Measurements from ENCODE around the gene LGSN.

LGSN gene

DNA sequence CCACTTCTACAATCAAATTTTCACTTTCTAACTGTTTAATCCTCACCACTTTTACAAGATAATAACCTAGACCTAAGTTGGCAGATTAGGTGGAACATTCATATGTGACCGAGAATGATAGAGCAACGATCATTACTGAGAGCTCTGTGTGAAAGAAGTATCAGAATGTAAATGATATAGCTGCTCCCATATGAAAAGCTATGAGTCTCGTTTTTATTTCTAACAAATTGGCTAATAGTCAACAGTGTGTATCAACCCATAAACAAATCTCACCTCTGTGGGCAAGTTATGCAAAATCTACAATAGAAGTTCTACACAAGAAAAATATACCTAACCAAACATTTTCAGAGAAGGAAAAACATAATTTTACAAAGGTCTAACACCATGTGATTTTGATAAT, 3.7 kb downstream of the LGSN start:
- TF ChIP-seq, protein P1, sequence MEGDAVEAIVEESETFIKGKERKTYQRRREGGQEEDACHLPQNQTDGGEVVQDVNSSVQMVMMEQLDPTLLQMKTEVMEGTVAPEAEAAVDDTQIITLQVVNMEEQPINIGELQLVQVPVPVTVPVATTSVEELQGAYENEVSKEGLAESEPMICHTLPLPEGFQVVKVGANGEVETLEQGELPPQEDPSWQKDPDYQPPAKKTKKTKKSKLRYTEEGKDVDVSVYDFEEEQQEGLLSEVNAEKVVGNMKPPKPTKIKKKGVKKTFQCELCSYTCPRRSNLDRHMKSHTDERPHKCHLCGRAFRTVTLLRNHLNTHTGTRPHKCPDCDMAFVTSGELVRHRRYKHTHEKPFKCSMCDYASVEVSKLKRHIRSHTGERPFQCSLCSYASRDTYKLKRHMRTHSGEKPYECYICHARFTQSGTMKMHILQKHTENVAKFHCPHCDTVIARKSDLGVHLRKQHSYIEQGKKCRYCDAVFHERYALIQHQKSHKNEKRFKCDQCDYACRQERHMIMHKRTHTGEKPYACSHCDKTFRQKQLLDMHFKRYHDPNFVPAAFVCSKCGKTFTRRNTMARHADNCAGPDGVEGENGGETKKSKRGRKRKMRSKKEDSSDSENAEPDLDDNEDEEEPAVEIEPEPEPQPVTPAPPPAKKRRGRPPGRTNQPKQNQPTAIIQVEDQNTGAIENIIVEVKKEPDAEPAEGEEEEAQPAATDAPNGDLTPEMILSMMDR (IDR thresholded peaks at IDR 0.05): no peak

DNA sequence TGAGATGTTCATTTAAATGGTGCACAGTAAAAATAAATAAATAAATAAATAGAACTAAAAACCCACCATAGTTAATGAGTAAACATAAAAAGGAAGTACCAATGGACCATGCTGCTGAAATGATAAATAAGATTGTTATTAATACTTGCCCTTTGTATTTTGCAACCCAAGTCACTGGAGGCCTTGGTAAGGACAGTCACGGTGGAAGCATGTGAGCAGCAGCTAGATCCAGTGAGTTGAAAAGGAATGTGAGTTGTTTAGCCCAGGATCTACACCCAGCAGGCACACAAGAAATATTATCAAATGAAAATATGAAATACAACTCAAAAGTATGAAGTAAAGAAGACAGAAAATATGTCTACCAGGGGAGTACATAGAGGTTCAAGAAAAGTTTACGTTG, 6.7 kb downstream of the LGSN start:
- TF ChIP-seq, protein P1 (IDR thresholded peaks at IDR 0.05): no peak

DNA sequence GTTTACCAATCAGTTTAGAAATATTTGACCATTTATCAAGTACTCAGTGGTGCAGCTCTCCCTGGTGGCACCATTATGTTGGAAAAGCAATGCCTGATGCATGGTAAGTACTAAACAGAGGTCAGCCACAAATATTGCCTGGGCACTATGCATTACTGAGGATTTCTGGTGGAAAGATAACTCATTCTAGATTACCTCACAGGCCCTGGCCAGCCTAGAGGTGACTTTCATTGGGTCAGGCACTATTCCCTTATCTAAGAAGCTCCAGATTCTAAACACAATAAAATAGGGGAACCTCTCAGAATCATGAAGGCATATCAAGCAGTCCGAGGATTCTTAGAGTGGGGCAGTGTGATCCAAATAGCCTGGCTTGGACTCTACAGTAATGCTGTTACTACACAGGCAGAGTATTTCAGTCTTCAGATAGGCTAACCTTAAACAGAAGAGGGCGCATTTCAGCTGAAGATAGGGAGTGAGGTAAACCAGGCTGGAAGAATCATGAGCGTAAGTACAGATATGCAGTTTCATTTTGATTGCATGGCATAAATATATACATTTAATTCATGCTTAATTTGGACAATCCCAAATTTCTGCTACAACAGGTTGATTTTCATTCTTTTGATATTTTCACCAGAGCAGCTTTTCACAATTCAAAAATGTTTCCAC, 12.1 kb downstream of the LGSN start:
- TF ChIP-seq, protein P1 (IDR thresholded peaks at IDR 0.05): peak; percentile 56; the same call in 1 of the 2 replicates

DNA sequence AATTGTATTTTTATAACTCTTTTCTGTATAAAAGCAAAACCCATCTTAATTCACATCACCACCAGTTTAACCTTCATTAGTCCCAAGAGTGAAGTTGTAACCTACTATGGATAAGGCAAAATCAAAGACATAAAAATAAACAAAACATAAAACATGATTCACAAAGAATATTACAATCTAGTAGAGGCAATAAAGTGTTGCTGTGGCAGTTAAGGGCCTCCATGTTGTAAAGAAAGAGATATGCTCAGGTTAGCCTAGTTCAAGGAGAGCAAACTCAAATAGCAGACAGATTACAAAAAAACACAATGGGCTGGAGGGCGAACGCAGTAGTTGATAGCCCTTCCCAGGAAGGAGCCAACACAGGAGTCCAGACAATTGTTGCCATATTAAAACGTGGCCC, 13.4 kb downstream of the LGSN start:
- TF ChIP-seq, protein P1 (IDR thresholded peaks at IDR 0.05): no peak

DNA sequence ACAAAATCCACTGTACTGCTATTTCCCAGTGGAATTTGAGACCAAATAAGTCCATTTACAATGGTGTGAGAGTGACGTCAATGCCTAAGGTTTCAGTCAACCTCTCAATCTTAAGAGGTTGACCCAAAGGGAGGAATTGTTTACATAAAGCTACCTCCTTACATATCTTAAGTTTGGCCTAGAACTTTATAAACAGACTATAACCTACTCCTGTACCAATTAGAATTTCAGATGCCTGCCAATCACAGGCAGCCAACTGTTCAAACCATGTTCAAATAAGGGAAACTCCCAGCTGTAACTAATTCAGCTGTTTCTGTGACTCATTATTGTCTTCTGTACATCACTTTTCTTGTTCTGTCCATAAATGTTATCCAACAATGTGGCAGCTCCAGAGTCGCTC, 14.5 kb downstream of the LGSN start:
- TF ChIP-seq, protein P1 (IDR thresholded peaks at IDR 0.05): no peak

DNA sequence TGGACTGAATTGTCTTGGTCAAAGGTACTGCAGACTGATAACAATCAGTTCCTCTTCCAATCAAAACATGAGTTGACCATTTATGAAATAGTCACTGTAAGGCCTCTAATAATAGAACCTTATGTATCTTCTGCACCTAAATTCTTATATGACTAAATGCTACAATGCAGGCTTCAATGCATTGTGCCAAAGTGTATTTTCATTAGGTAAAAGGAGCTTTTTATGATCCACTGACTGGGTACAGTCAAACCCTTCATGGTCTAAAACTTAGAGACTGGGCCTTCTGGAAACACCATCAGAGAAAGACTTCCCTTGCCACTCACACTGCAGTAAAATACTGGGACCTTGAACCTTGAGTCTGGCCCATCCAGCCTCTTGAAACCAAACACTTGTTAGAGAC, 16.3 kb downstream of the LGSN start:
- TF ChIP-seq, protein P1 (IDR thresholded peaks at IDR 0.05): no peak

DNA sequence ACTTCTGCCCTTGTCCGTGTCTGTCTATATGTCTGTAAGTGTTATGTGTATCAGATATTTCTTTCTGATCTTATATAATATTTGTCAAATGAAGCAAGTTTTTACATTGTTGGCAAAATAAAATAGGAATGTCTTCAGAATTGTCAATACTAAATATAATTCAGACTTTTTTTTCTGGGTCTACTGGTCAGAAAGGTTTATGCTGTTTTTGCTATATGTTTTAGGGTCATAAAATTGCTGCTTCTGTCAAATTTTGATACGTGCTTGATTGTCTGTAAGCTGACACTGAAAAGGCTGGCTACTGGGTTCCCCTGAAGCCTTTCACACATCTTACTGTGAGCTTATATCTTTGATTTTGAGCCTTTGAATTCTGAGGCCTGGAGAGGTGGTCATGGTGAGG, 20.1 kb downstream of the LGSN start:
- TF ChIP-seq, protein P1 (IDR thresholded peaks at IDR 0.05): no peak

Data from LNCAP (cell line).